Activated T-cell treated with anti-CD3 and anti-CD28 coated beads for 4 hours (primary cell): ENCODE data around the gene MBD5.

Experiments used
- DNase-seq: peaks from one replicate; pipeline ENCODE4 v3.0.0-alpha.2; 2020

MBD5 gene

GRCh38 chr2:148554459-148555247 is 533.8 kb downstream of the MBD5 start:
- no peak for DNase-seq

GRCh38 chr2:148555622-148556294 is 534.9 kb downstream of the MBD5 start:
- no peak for DNase-seq

GRCh38 chr2:148557844-148558436 is 537.0 kb downstream of the MBD5 start:
- no peak for DNase-seq

- DNase-seq = no peak
Measured at GRCh38 chr2:148560496-148560895, 539.6 kb downstream of the MBD5 start.

- no peak for DNase-seq
Measured at GRCh38 chr2:148561389-148561788, 540.5 kb downstream of the MBD5 start.

- no peak for DNase-seq
Measured at GRCh38 chr2:148565272-148565894, 544.5 kb downstream of the MBD5 start.
